CD4-positive, alpha-beta T cell treated with Interleukin-21 for 1 hour (primary cell): ENCODE data around the gene MYH11.

ENCODE experiments used
- DNase-seq: peaks from one replicate; pipeline ENCODE4 v3.0.0-alpha.2; 2020

Gene MYH11

DNA sequence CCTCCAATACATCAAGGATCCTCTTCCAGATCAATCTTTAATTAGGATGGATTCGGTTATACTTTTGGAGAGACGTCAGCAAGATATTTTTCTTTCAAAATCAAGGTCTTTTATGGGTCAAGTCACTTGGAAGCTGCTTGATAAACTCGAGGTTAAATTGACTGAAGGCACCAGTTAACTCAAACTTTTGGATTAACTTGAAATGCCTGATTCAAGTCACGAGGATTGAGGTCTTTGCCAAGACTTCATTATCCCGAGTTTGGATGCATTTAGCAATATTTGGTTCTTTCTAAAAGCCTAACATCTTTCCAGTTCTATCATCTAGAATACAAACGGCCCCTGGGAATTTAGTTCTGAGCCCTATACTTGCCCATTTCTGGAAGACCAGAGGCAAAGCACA, 82.9 kb downstream of the MYH11 start:
- DNase-seq: no peak

DNA sequence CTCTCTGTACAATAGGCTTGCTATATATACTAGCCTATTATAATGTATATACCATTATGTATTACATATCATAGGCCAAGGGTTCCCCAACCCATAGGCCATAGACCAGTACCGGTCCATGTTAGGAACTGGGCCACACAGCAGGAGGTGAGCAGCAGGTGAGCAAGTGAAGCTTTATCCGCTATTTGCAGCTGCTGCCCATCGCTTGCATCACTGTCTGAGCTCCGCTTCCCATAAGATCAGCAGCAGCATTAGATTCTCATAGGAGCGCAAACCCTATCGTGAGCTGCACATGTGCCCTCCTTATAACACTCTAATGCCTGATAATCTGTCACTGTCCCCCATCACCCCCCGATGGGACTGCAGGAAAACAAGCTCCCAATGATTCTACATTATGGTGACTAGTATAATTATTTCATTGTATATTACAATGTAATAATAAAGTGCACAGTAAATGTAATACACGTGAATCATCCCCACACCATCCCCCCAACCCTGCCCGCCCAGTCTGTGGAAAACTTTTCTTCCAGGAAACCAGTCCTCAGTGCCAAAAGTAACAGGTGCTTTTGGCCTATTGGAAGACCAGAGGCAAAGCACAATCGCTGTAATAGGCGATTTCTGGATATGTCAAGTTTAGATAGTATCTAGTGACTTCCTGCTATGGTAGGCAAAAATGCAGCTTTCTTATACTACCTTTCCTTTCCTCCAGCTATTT, 84.1 kb downstream of the MYH11 start:
- DNase-seq: no peak

DNA sequence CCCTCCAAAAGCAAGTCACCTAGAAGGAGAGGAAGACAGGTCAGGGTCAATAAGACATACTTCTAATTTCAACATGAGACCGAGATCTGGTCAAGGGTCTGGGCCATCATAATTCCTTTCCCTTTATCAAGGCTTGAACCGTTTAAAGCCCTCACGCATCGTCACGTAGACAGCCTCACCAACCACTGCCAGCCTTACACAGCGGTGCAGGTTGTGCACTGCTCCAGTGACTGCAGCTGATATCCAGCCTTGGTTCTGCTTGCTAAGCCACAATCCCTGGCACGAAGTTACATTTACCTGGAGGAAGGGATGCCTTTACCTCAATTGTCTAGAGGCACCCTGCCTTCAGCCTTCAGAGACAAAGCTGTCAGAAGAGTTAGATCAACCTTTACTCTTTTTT, 85.1 kb downstream of the MYH11 start:
- DNase-seq: no peak

DNA sequence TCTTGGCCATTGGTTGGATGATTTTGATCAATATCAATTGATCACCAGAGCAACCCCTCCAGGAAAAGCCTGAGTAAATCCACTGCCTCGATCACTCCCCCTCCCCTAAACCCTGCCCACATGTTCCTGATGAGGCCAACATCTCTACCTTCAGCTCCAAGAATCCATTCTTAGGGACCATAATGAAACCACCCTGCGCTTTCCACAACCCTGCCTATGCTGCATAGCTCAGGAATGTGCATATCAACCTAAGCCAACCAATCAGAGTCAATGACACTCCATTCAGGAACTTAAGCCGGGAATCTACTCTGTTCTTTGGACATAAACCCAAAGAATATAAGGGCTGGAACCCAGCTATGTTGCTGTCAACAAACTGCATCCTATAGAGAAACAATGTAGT, 86.3 kb downstream of the MYH11 start:
- DNase-seq: no peak

DNA sequence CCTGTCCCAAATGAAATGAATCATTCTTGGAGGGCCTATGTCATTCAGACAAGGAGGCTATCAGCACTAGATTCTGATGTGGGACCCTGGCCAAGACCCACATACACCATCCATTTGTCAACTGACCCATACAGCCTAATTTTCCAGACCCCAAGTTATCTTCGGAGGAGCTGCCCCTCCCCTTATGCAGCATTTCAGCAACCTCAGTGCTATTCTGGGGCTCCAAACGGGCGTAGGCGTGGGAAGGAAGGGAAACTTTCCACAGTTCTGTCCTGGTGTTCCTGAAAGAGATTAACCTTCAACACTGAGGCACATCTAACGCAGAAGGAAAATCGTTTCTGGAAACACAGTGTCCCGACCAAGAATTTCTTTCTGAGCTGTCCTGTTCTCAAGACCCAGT, 86.7 kb downstream of the MYH11 start:
- DNase-seq: no peak

DNA sequence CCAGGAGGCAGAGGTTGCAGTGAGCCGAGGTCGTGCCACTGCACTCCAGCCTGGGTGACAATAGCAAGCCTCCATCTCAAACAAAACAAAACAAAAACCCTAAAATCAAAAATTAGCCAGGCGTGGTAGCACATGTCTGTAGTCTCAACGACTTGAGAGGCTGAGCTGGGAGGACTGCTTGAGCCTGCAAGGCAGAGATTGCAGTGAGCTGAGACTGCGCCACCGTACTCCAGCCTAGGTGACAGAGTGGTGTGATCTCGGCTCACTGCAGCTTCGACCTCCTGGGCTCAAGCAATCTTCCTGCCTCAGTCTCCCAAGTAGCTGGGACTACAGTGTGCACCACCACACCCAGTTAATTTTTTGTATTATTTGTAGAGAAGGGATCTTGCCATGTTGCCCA, 87.6 kb downstream of the MYH11 start:
- DNase-seq: no peak

DNA sequence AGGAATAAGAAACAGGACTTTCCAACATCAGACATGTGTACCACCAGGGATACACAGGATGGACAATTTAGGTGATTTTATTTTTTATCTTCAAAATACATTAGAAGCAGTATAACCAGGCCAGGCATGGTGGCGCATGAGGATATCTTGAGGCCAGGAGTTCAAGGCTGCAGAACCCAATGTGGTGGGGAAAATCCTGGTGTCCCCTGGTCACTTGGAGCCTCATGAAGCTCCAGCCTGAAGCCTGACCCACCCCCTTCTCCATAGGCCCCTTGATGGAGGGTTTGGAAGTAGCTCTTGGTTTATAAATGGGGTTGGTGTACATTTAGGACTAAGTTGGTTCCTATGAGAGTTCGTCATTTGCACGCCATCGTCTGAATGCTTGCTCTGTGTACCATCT, 88.6 kb downstream of the MYH11 start:
- DNase-seq: no peak

GRCh38 chr16:15766918-15767317, 89.9 kb downstream of the MYH11 start:
- DNase-seq: no peak

- peak; percentile 49 for DNase-seq
Measured at GRCh38 chr16:15765880-15766279, 90.9 kb downstream of the MYH11 start.

GRCh38 chr16:15765116-15765515, 91.7 kb downstream of the MYH11 start:
- DNase-seq: no peak

DNA sequence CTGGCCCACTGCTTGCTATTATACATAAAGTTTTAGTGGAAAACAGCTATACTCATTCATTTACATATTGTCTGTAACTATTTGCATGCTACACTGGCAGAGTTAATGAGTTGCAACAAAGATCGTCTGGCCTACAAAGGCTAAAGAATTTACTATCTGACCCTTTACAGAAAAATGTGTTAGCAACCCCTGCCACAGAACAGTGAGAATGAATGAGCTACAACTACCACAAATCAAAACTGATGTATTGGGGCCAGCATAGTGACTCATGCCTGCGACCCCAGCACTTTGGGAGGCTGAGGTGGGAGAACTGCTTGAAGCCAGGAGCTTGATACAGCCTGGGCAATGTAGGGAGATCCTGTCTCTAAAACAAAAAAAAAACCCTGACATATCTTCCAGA, 92.7 kb downstream of the MYH11 start:
- DNase-seq: no peak

- DNase-seq: no peak
Measured at GRCh38 chr16:15760129-15760528, 96.7 kb downstream of the MYH11 start.

DNA sequence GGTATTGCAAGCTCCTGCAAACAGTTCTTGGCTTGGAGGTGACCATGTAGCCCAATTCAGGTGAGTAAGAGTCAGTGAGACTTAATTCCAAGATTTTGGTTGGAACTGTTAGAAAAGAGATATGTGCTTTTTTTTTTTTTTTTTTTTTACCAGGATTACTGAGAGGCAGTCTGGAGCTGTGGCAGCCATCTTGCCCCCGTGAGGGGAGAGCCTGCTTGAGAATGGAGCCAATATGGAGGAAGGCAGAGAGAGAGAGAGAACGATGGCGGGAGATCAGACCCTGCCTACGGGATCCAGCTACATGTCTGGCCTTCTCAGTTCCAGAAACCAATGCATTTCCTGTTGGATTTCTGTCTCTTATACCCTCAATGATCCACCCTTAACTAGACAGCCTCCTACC, 97.8 kb downstream of the MYH11 start:
- DNase-seq: no peak

DNA sequence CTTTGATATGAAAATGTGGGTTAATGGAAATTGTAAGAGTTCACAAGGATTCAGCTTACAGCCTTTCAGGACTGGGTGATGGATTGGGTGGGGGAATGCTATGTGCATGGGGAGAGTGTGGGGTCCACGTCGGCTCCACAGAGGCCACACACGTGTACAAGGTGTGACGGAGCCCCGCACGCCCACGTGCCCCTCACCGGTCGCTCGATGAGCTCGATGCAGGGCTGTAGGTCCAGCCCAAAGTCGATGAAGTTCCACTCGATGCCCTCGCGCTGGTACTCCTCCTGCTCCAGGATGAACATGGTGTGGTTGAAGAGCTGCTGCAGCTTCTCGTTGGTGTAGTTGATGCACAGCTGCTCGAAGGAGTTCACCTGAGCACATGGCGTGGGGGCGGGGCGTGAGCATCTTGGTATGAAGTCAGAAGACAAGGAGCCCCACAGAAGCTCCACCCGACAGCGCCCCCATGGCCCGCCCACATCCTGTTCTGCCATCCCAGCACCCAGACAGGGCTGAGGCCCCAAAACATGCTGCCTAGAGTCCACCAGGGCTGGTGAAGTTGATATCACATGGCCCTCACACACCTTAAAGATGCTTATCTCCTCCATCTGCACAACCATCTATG, 99.1 kb downstream of the MYH11 start:
- no peak for DNase-seq

DNA sequence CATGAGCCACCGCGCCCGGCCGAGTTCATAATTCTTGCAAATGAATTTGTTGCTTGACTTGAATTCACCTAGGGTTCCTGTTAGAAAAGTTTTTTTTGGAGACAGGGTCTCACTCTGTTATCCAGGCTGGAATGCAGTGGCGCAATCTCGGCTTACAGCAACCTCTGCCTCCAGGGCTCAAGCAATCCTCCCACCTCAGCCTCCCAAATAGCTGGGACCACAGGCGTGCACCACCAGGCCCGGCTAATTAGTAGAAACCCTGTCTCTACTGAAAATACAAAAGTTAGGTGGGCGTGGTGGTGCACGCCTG, 99.8 kb downstream of the MYH11 start:
- DNase-seq: no peak

GRCh38 chr16:15754821-15755534, 101.8 kb downstream of the MYH11 start:
- no peak for DNase-seq

GRCh38 chr16:15752717-15753488, 103.9 kb downstream of the MYH11 start:
- no peak for DNase-seq

GRCh38 chr16:15751940-15752339, 104.9 kb downstream of the MYH11 start:
- no peak for DNase-seq

DNA sequence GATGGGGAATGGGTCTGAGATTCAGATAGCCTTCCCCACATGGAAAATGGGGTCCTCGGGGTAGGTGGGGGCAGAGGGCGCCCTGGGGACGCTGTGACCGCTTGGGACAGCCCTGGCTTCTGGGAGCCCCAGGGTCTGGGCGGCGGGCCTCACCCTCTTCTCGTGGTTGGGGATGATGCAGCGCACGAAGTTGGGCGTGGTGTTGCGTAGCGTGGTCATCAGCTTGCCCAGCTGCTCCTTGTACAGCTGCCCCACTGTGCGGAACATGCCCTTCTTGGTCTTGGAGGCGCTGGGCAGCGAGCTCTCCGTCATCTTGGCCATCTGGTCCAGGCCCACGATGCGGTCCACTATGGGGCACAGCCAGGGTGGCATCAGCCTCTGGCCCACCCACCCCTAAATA, 106.8 kb downstream of the MYH11 start:
- DNase-seq: no peak

- DNase-seq: no peak
Measured at GRCh38 chr16:15749371-15749770, 107.5 kb downstream of the MYH11 start.

- DNase-seq: no peak
Measured at GRCh38 chr16:15748654-15749053, 108.2 kb downstream of the MYH11 start.

GRCh38 chr16:15747937-15748336, 108.9 kb downstream of the MYH11 start:
- DNase-seq: no peak

- no peak for DNase-seq
Measured at GRCh38 chr16:15746332-15746731, 110.5 kb downstream of the MYH11 start.

GRCh38 chr16:15743657-15744056, 113.2 kb downstream of the MYH11 start:
- no peak for DNase-seq
